A549 (cell line): Measurements from ENCODE around the gene SUSD5. TPM values are rescaled to one million over a fixed set of nuclear protein-coding genes. Genes with fewer than 3 reads are reported as not detected.

ENCODE experiments used
- ATAC-seq, 2 experiments: fragments of 200-7000 bp in 1 of 2; fragments of >200 bp in 1 of 2; cut with Nextera tagmentation in 1 of 2; cut with Tn5 transposase in 1 of 2; 3 replicates each; pipeline versions ENCODE4 v1.8.0 to v1.9.1; 2018 to 2020; ENCODE audit warnings: mild to moderate bottlenecking in 1 of 2, moderate library complexity in 1 of 2
- CTCF ChIA-PET: fragments of 300-600 bp; sonication (Branson Sonifier 250); formaldehyde crosslinking; extraction: SDS; loops from one replicate; lab custom pipeline; 2021; ENCODE audit warnings: antibody characterized with exemption, inconsistent platforms; lab: Yijun Ruan, JAX
- POLR2A ChIA-PET: fragments of 350-600 bp; formaldehyde crosslinking; extraction: SDS; loops from one replicate; lab custom pipeline; 2021; ENCODE audit warnings: antibody characterized with exemption, inconsistent platforms; lab: Yijun Ruan, JAX
- DNase-seq, 2 experiments: peaks; one replicate each; pipeline versions ENCODE4 v3.0.0 to v3.0.0-alpha.2; 2011 to 2016; ENCODE audit warnings: low read depth in 1 of 2, low spot score in 1 of 2
- FAIRE-seq: peaks from 2 replicates; lab custom pipeline; 2011; peaks lifted over from hg19 to GRCh38; lab: Jason Lieb, UNC
- H3K27ac ChIP-seq, 2 experiments: fragments of >200 bp; sonication (Bioruptor Twin); formaldehyde crosslinking; 3 replicates each; pipeline ENCODE4 v1.5.1; 2016 to 2017
- H3K4me1 ChIP-seq: fragments of >200 bp; sonication (Bioruptor Twin); formaldehyde crosslinking; 3 replicates; pipeline ENCODE4 v1.6.1; 2016
- H3K4me2 ChIP-seq: fragments of >200 bp; sonication (Bioruptor Twin); formaldehyde crosslinking; 3 replicates; pipeline ENCODE4 v1.6.1; 2016
- H3K4me3 ChIP-seq: fragments of >200 bp; sonication (Bioruptor Twin); formaldehyde crosslinking; 3 replicates; pipeline ENCODE4 v1.5.1; 2016
- H3K9me3 ChIP-seq: fragments of >200 bp; sonication (Bioruptor Twin); formaldehyde crosslinking; 3 replicates; pipeline ENCODE4 v1.6.1; 2016
- CBX2 ChIP-seq: fragments of 200-600 bp; sonication (generic); IDR thresholded peaks from 2 replicates; pipeline ENCODE4 v1.6.1; 2016; ENCODE audit warnings: low read depth, mild to moderate bottlenecking, borderline replicate concordance
- CBX8 ChIP-seq: fragments of 200-600 bp; sonication (generic); IDR thresholded peaks from 2 replicates; pipeline ENCODE4 v1.6.1; 2016
- CEBPB ChIP-seq, 2 experiments: fragments of >200 bp in 1 of 2; sonication (Bioruptor Twin) in 1 of 2; formaldehyde crosslinking in 1 of 2; IDR thresholded peaks; 2 replicates each; pipeline ENCODE4 v1.6.1; 2012 to 2016
- CHD4 ChIP-seq: fragments of 200-600 bp; sonication (generic); IDR thresholded peaks from 2 replicates; pipeline ENCODE4 v1.6.1; 2016; ENCODE audit warnings: antibody characterized with exemption, mild to moderate bottlenecking, borderline replicate concordance
- EP300 ChIP-seq, 2 experiments: fragments of >200 bp; sonication (Bioruptor Twin); formaldehyde crosslinking; IDR thresholded peaks; 2 replicates in 1 of 2; 3 replicates in 1 of 2; pipeline ENCODE4 v1.6.1; 2016 to 2017
- ESRRA ChIP-seq: fragments of 150-350 bp; IDR thresholded peaks from 2 replicates; pipeline ENCODE4 v1.6.1; 2014; ENCODE audit warnings: mild to moderate bottlenecking, low read length, borderline replicate concordance
- FOSB ChIP-seq: fragments of 250-450 bp; sonication (Bioruptor Pico); IDR thresholded peaks from 2 replicates; pipeline ENCODE4 v1.5.0; 2020; ENCODE audit warnings: mild to moderate bottlenecking, moderate library complexity
- HDAC2 ChIP-seq: fragments of 200-600 bp; sonication (generic); IDR thresholded peaks from 2 replicates; pipeline ENCODE4 v1.6.1; 2016
- HES2 ChIP-seq: fragments of >200 bp; sonication (Bioruptor Twin); formaldehyde crosslinking; IDR thresholded peaks from 2 replicates; pipeline ENCODE4 v1.6.1; 2016
- HEYL ChIP-seq: fragments of 250-450 bp; sonication (Bioruptor Pico); IDR thresholded peaks from 2 replicates; pipeline ENCODE4 v1.8.0; 2021; ENCODE audit warnings: mild to moderate bottlenecking, moderate library complexity
- HOXB13 ChIP-seq: fragments of 250-450 bp; sonication (Bioruptor Pico); IDR thresholded peaks from 2 replicates; pipeline ENCODE4 v1.5.0; 2020; ENCODE audit warnings: low read depth, mild to moderate bottlenecking, moderate library complexity
- HOXB5 ChIP-seq: fragments of 250-450 bp; sonication (Bioruptor Pico); IDR thresholded peaks from 2 replicates; pipeline ENCODE4 v1.5.0; 2020; ENCODE audit warnings: mild to moderate bottlenecking, moderate library complexity
- MYC ChIP-seq: IDR thresholded peaks from 2 replicates; pipeline ENCODE4 v1.6.1; 2012; ENCODE audit warnings: mild to moderate bottlenecking, inconsistent platforms, low read length, improper control_type of control experiment, borderline replicate concordance
- NPAS2 ChIP-seq: fragments of 250-450 bp; sonication (Bioruptor Pico); IDR thresholded peaks from 2 replicates; pipeline ENCODE4 v1.8.0; 2022; ENCODE audit warnings: mild to moderate bottlenecking, moderate library complexity, borderline replicate concordance
- NR3C1 ChIP-seq: fragments of >200 bp; sonication (Bioruptor Twin); formaldehyde crosslinking; IDR thresholded peaks from 3 replicates; pipeline ENCODE4 v1.6.1; 2017
- PHF8 ChIP-seq: fragments of 200-600 bp; sonication (generic); IDR thresholded peaks from 2 replicates; pipeline ENCODE4 v1.6.1; 2016; ENCODE audit warnings: low read depth, mild to moderate bottlenecking, antibody characterized with exemption, moderate library complexity, borderline replicate concordance
- RCOR1 ChIP-seq: fragments of 150-350 bp; IDR thresholded peaks from 2 replicates; pipeline ENCODE4 v1.6.1; 2014; ENCODE audit warnings: antibody characterized with exemption, low read length, low read depth
- RFX5 ChIP-seq: fragments of 450-650 bp; IDR thresholded peaks from 2 replicates; pipeline ENCODE4 v1.7.1; 2014; ENCODE audit warnings: antibody characterized with exemption, mild to moderate bottlenecking, moderate library complexity
- RNF2 ChIP-seq: fragments of 200-600 bp; sonication (generic); IDR thresholded peaks from 2 replicates; pipeline ENCODE4 v1.6.1; 2016; ENCODE audit warnings: low read depth, mild to moderate bottlenecking, antibody characterized with exemption, moderate library complexity, borderline replicate concordance
- TFCP2L1 ChIP-seq: fragments of 250-450 bp; sonication (Bioruptor Pico); IDR thresholded peaks from 2 replicates; pipeline ENCODE4 v1.5.0; 2021; ENCODE audit warnings: mild to moderate bottlenecking
- ZC3H11A ChIP-seq: fragments of 450-650 bp; IDR thresholded peaks from 2 replicates; pipeline ENCODE4 v1.6.1; 2014; ENCODE audit warnings: antibody characterized with exemption, mild to moderate bottlenecking
- ZFP36 ChIP-seq: fragments of 450-650 bp; IDR thresholded peaks from 2 replicates; pipeline ENCODE4 v1.6.1; 2014; ENCODE audit warnings: borderline replicate concordance; ENCODE audit not compliant: partially characterized antibody
- ZNF302 ChIP-seq: fragments of 250-450 bp; sonication (Bioruptor Pico); IDR thresholded peaks from 2 replicates; pipeline ENCODE4 v1.9.0; 2021; ENCODE audit warnings: inconsistent platforms, mild to moderate bottlenecking, moderate library complexity
- WGBS: methylation state at CpG from one replicate; pipeline ENCODE4 v1.1.6; 2017; ENCODE audit errors: missing lambda C conversion rate; 5-methylcytosine and 5-hydroxymethylcytosine counted together
- polyA plus RNA-seq, 4 experiments: library from polyadenylated mRNA; depleted of rRNA in 3 of 4; stranded (reverse); fragments of >200 nt; fragmentation: RNase III in 1 of 4; extraction: RNeasy Plus Mini Kit Qiagen cat#74134 plus additional on column Dnase treatment in 1 of 4; gene quantifications; 2 replicates in 3 of 4; 3 replicates in 1 of 4; pipeline ENCODE4 v1.2.3, GENCODE V29; 2011 to 2017
- TF ChIP-seq, protein P1 (sequence below): IDR thresholded peaks from 2 replicates; pipeline ENCODE4 v1.6.1; 2012
- TF ChIP-seq, protein P2 (sequence below): fragments of >200 bp; sonication (Bioruptor Twin); formaldehyde crosslinking; IDR thresholded peaks from 3 replicates; pipeline ENCODE4 v1.5.1; 2016
- TF ChIP-seq, protein P3 (sequence below): IDR thresholded peaks from 2 replicates; pipeline ENCODE4 v1.6.1; 2012
- TF ChIP-seq, protein P4 (sequence below): fragments of 200-600 bp; sonication (generic); IDR thresholded peaks from 2 replicates; pipeline ENCODE4 v1.6.1; 2016; ENCODE audit warnings: antibody characterized with exemption, mild to moderate bottlenecking, moderate library complexity
- TF ChIP-seq, protein P5 (sequence below): fragments of 450-650 bp; IDR thresholded peaks from 2 replicates; pipeline ENCODE4 v1.6.1; 2014; ENCODE audit warnings: antibody characterized with exemption

SUSD5 gene
- polyA plus RNA-seq, 2 of the 4 experiments (the other 2 are of a cell fraction), result 0.63 to 1.7 TPM

GRCh38 chr3:33237439-33237838, 18.8 kb upstream of the SUSD5 start:
- ATAC-seq, result no peak
- no peaks in the 10 kb centered on the region for H3K4me1 ChIP-seq
- WGBS, result 58% methylated on average over 4 of the region's 4 CpGs
- TF ChIP-seq, protein P1, sequence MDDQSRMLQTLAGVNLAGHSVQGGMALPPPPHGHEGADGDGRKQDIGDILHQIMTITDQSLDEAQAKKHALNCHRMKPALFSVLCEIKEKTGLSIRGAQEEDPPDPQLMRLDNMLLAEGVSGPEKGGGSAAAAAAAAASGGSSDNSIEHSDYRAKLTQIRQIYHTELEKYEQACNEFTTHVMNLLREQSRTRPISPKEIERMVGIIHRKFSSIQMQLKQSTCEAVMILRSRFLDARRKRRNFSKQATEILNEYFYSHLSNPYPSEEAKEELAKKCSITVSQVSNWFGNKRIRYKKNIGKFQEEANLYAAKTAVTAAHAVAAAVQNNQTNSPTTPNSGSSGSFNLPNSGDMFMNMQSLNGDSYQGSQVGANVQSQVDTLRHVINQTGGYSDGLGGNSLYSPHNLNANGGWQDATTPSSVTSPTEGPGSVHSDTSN, result no peak
- TF ChIP-seq ZNF302 (no peak), RCOR1 (no peak), ZFP36 (no peak), CEBPB (IDR thresholded peaks at IDR 0.05) (no peak), HOXB13 (no peak), ZC3H11A (no peak), HOXB5 (CRISPR knock-in tag) (no peak), EP300 (IDR thresholded peaks at IDR 0.05) (no peak), HDAC2 (no peak), PHF8 (no peak), FOSB (CRISPR knock-in tag) (no peak), CHD4 (no peak)
- TF ChIP-seq, protein P2, sequence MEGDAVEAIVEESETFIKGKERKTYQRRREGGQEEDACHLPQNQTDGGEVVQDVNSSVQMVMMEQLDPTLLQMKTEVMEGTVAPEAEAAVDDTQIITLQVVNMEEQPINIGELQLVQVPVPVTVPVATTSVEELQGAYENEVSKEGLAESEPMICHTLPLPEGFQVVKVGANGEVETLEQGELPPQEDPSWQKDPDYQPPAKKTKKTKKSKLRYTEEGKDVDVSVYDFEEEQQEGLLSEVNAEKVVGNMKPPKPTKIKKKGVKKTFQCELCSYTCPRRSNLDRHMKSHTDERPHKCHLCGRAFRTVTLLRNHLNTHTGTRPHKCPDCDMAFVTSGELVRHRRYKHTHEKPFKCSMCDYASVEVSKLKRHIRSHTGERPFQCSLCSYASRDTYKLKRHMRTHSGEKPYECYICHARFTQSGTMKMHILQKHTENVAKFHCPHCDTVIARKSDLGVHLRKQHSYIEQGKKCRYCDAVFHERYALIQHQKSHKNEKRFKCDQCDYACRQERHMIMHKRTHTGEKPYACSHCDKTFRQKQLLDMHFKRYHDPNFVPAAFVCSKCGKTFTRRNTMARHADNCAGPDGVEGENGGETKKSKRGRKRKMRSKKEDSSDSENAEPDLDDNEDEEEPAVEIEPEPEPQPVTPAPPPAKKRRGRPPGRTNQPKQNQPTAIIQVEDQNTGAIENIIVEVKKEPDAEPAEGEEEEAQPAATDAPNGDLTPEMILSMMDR, result no peak
- TF ChIP-seq, protein P3, sequence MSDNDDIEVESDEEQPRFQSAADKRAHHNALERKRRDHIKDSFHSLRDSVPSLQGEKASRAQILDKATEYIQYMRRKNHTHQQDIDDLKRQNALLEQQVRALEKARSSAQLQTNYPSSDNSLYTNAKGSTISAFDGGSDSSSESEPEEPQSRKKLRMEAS, result no peak
- TF ChIP-seq, protein P4, sequence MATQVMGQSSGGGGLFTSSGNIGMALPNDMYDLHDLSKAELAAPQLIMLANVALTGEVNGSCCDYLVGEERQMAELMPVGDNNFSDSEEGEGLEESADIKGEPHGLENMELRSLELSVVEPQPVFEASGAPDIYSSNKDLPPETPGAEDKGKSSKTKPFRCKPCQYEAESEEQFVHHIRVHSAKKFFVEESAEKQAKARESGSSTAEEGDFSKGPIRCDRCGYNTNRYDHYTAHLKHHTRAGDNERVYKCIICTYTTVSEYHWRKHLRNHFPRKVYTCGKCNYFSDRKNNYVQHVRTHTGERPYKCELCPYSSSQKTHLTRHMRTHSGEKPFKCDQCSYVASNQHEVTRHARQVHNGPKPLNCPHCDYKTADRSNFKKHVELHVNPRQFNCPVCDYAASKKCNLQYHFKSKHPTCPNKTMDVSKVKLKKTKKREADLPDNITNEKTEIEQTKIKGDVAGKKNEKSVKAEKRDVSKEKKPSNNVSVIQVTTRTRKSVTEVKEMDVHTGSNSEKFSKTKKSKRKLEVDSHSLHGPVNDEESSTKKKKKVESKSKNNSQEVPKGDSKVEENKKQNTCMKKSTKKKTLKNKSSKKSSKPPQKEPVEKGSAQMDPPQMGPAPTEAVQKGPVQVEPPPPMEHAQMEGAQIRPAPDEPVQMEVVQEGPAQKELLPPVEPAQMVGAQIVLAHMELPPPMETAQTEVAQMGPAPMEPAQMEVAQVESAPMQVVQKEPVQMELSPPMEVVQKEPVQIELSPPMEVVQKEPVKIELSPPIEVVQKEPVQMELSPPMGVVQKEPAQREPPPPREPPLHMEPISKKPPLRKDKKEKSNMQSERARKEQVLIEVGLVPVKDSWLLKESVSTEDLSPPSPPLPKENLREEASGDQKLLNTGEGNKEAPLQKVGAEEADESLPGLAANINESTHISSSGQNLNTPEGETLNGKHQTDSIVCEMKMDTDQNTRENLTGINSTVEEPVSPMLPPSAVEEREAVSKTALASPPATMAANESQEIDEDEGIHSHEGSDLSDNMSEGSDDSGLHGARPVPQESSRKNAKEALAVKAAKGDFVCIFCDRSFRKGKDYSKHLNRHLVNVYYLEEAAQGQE, result no peak
- no peak overlapping the region for H3K4me2 ChIP-seq
- DNase-seq, result no peak
- H3K9me3 ChIP-seq, result peaks cover 2% of the 10 kb centered on the region; the same call in 1 of the 3 replicates
- no peak overlapping the region for H3K4me3 ChIP-seq
- ChIA-PET CTCF (interaction anchor here (1.5 kb wide), 1 partner anchor 9 kb away, joined by 4 read pairs; no protein-coding TSS in a partner anchor), POLR2A (no interaction called here)
- H3K27ac ChIP-seq, result no peak overlapping the region
- no peak for FAIRE-seq

GRCh38 chr3:33236005-33236404, 17.4 kb upstream of the SUSD5 start:
- H3K4me1 ChIP-seq, result peaks cover 6% of the 10 kb centered on the region; the same call in 1 of the 3 replicates
- H3K4me3 ChIP-seq, result no peak overlapping the region
- no peak for DNase-seq
- peaks cover 2% of the 10 kb centered on the region; the same call in 1 of the 3 replicates for H3K9me3 ChIP-seq
- no peak overlapping the region for H3K27ac ChIP-seq
- no peak for ATAC-seq
- TF ChIP-seq CBX8 (no peak), ESRRA (no peak), CBX2 (no peak), RFX5 (no peak), TFCP2L1 (CRISPR knock-in tag) (no peak), HEYL (no peak), EP300 (IDR thresholded peaks at IDR 0.05) (no peak), NPAS2 (CRISPR knock-in tag) (no peak), RNF2 (no peak), ZFP36 (no peak), MYC (no peak), HES2 (no peak), NR3C1 (no peak), ZC3H11A (no peak)
- TF ChIP-seq, protein P5, sequence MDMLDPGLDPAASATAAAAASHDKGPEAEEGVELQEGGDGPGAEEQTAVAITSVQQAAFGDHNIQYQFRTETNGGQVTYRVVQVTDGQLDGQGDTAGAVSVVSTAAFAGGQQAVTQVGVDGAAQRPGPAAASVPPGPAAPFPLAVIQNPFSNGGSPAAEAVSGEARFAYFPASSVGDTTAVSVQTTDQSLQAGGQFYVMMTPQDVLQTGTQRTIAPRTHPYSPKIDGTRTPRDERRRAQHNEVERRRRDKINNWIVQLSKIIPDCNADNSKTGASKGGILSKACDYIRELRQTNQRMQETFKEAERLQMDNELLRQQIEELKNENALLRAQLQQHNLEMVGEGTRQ, result no peak
- TF ChIP-seq, protein P1, result no peak
- no peak overlapping the region for H3K4me2 ChIP-seq
- no peak for FAIRE-seq
- ChIA-PET CTCF (interaction anchor here (0.6 to 1.5 kb wide), 3 partner anchors 8 to 122 kb away, joined by 4 read pairs; no protein-coding TSS in a partner anchor), POLR2A (no interaction called here)
- 58% methylated on average over 2 of the region's 2 CpGs for WGBS
